ENCODE measurements around the gene ANK3. TPM values are rescaled to one million over a fixed set of nuclear protein-coding genes. Genes with fewer than 3 reads are reported as not detected.
"Not testable (repeated sequence)": the region's sequence is repeated elsewhere in the genome, so short reads cannot be mapped to it uniquely, and the experiment has no call there.

The ANK3 gene
- total RNA-seq, 1 experiment from 2014 or later: 15.3 TPM

DNA sequence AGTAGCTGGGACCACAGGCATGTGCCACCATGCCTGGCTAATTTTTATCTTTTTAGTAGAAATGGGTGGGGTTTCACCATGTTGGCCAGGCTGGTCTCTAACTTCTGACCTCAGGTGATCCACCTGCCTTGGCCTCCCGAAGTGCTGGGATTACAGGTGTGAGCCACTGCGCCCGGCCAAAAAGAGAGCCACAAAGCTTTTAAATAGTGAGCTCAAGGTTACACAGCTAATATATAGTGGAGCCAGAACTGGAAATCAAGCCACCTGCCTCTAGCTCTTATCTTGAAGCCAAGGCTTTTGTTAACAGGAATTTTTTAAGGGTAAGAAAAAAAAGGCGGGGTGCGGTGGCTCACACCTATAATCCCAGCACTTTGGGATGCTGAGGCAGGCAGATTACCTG lies 354.3 kb downstream of the ANK3 start:
- H3K9me3 ChIP-seq (ENCODE audit: control insufficient read depth in 1 of 2, insufficient read depth in 1 of 2, low read depth in 1 of 2, low read length in 2 of 2); ATAC-seq; POLR2A ChIA-PET; H3K36me3 ChIP-seq (ENCODE audit: control insufficient read depth in 1 of 2, insufficient read depth in 2 of 2, low read length in 2 of 2); H3K9ac ChIP-seq (ENCODE audit: low read length); RAD21 ChIA-PET (ENCODE audit: low non-redundant PET in 1 of 2, low total read pairs in 2 of 2, uncharacterized antibody in 2 of 2, unreplicated experiment in 2 of 2); H3K79me2 ChIP-seq (ENCODE audit: insufficient read depth, low read length); H3K4me1 ChIP-seq (ENCODE audit: control insufficient read depth in 1 of 2, insufficient read depth in 2 of 2, low read length in 2 of 2); BruUV-seq (replicated peaks); H4K20me1 ChIP-seq (ENCODE audit: insufficient read depth); H3K9me2 ChIP-seq (ENCODE audit: insufficient read depth); H2AFZ ChIP-seq (ENCODE audit: low read depth, low read length, poor library complexity, severe bottlenecking); H3K4me3 ChIP-seq (replicated peaks in 1 of 2; ENCODE audit: low read depth in 1 of 2, low read length in 2 of 2); H3K4me2 ChIP-seq (ENCODE audit: low read length); H3K27me3 ChIP-seq (ENCODE audit: insufficient read depth, low read length); H3K27ac ChIP-seq (ENCODE audit: low read depth, low read length); DNase-seq (ENCODE audit: low read depth, low spot score): not testable (repeated sequence)
- intact Hi-C loops (cut with micrococcal nuclease): loop anchor here (5.0 kb wide), 1 partner anchor 1253 kb away; no protein-coding TSS in a partner anchor
- CTCF ChIA-PET: interaction anchor here (1.6 to 1.9 kb wide), 2 partner anchors 129 to 409 kb away, joined by 5 to 7 read pairs; partner anchors contain the start of gene CCDC6

DNA sequence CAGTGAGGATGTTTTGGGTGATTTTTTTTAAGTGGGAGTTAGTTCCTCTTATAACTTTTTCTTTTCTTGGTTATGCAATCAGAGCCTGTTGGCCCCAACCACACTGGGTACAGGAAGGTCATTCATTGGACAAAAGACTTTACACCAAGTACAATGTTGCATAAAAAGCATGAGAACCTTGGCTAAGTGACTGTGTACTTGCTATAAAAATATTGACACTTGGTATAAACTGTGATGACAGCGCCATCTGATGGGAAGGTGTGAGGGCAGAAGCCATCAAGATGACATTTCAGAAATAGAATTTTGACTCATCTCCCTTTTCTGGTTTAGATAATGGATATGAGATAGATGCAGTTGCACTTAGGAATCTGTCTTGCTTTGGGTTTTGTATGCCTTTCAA lies 357.0 kb downstream of the ANK3 start:
- H3K27ac ChIP-seq (ENCODE audit: low read depth, low read length): no peak overlapping the region
- no peaks in the 10 kb centered on the region for H4K20me1 ChIP-seq (ENCODE audit: insufficient read depth)
- no peak overlapping the region for H3K4me3 ChIP-seq (replicated peaks in 1 of 2; ENCODE audit: low read depth in 1 of 2, low read length in 2 of 2)
- no peaks in the 10 kb centered on the region for H3K36me3 ChIP-seq (ENCODE audit: control insufficient read depth in 1 of 2, insufficient read depth in 2 of 2, low read length in 2 of 2)
- ChIA-PET CTCF (interaction anchor here (1.0 to 1.6 kb wide), 2 partner anchors 406 to 410 kb away, joined by 3 to 6 read pairs; no protein-coding TSS in a partner anchor), RAD21 (ENCODE audit: low non-redundant PET in 1 of 2, low total read pairs in 2 of 2, uncharacterized antibody in 2 of 2, unreplicated experiment in 2 of 2) (no interaction called here), POLR2A (no interaction called here)
- no peak overlapping the region for H3K9ac ChIP-seq (ENCODE audit: low read length)
- H3K9me2 ChIP-seq (ENCODE audit: insufficient read depth): no peaks in the 10 kb centered on the region
- H3K27me3 ChIP-seq (ENCODE audit: insufficient read depth, low read length): no peaks in the 10 kb centered on the region
- H3K79me2 ChIP-seq (ENCODE audit: insufficient read depth, low read length): no peaks in the 10 kb centered on the region
- no peak overlapping the region for H2AFZ ChIP-seq (ENCODE audit: low read depth, low read length, poor library complexity, severe bottlenecking)
- intact Hi-C loops (cut with micrococcal nuclease): loop anchor here (1.0 to 5.0 kb wide), 4 partner anchors 165 to 790 kb away; no protein-coding TSS in a partner anchor
- peak; percentile 47 for DNase-seq (ENCODE audit: low read depth, low spot score)
- H3K4me2 ChIP-seq (ENCODE audit: low read length): no peak overlapping the region
- BruUV-seq (replicated peaks): no TSS peak
- TF ChIP-seq ATF3 (IDR thresholded peaks at IDR 0.05): no peak
- no peak for TF ChIP-seq EZH2 (IDR thresholded peaks at IDR 0.05)
- peak; percentile 91 for TF ChIP-seq RAD21 (IDR thresholded peaks at IDR 0.05; ENCODE audit: low read depth)
- no peak for TF ChIP-seq SP1 (IDR thresholded peaks at IDR 0.05; ENCODE audit: low read depth)
- TF ChIP-seq, protein P1, sequence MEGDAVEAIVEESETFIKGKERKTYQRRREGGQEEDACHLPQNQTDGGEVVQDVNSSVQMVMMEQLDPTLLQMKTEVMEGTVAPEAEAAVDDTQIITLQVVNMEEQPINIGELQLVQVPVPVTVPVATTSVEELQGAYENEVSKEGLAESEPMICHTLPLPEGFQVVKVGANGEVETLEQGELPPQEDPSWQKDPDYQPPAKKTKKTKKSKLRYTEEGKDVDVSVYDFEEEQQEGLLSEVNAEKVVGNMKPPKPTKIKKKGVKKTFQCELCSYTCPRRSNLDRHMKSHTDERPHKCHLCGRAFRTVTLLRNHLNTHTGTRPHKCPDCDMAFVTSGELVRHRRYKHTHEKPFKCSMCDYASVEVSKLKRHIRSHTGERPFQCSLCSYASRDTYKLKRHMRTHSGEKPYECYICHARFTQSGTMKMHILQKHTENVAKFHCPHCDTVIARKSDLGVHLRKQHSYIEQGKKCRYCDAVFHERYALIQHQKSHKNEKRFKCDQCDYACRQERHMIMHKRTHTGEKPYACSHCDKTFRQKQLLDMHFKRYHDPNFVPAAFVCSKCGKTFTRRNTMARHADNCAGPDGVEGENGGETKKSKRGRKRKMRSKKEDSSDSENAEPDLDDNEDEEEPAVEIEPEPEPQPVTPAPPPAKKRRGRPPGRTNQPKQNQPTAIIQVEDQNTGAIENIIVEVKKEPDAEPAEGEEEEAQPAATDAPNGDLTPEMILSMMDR (IDR thresholded peaks at IDR 0.05 in 2 of 3, conservative IDR thresholded peaks at IDR 0.05 in 1 of 3; ENCODE audit: borderline replicate concordance in 1 of 3, insufficient read depth in 1 of 3, low read depth in 2 of 3, low read length in 2 of 3): peak; percentile 68 to 87 (median 75)
- H3K4me1 ChIP-seq (ENCODE audit: control insufficient read depth in 1 of 2, insufficient read depth in 2 of 2, low read length in 2 of 2): no peaks in the 10 kb centered on the region
- peak; percentile 85 for ATAC-seq
- no peaks in the 10 kb centered on the region for H3K9me3 ChIP-seq (ENCODE audit: control insufficient read depth in 1 of 2, insufficient read depth in 1 of 2, low read depth in 1 of 2, low read length in 2 of 2)
